Bronchial epithelial cell (primary cell): Measurements from ENCODE around the gene PROM1. TPM values are rescaled to one million over a fixed set of nuclear protein-coding genes. Genes with fewer than 3 reads are reported as not detected.

Experiments
- DNase-seq: peaks from one replicate; pipeline ENCODE4 v3.0.0-alpha.2; 2010; ENCODE audit warnings: low read depth
- FAIRE-seq: peaks from 2 replicates; lab custom pipeline; 2011; peaks lifted over from hg19 to GRCh38; lab: Jason Lieb, UNC
- H3K27me3 ChIP-seq: 2 replicates; pipeline ENCODE4 v1.5.1; 2011; ENCODE audit warnings: low read length; ENCODE audit not compliant: control insufficient read depth, insufficient read depth
- H3K36me3 ChIP-seq: 2 replicates; pipeline ENCODE4 v1.5.1; 2011; ENCODE audit warnings: low read length; ENCODE audit not compliant: control insufficient read depth, insufficient read depth
- H3K4me3 ChIP-seq: 2 replicates; pipeline ENCODE4 v1.5.1; 2011; ENCODE audit warnings: mild to moderate bottlenecking, low read depth, low read length, control low read depth
- total RNA-seq: library from RNA; depleted of rRNA; stranded (reverse); fragments of >200 nt; gene quantifications from 2 replicates; pipeline ENCODE4 v1.2.1, GENCODE V29; 2014
- TF ChIP-seq, protein P1 (sequence below): IDR thresholded peaks from 2 replicates; pipeline ENCODE4 v1.5.1; 2011; ENCODE audit warnings: mild to moderate bottlenecking, moderate library complexity, low read length, control low read depth, inconsistent platforms; ENCODE audit not compliant: insufficient read depth, severe bottlenecking

PROM1 gene
- total RNA-seq, 1 donor from 2014 or later = 0.26 TPM

DNA sequence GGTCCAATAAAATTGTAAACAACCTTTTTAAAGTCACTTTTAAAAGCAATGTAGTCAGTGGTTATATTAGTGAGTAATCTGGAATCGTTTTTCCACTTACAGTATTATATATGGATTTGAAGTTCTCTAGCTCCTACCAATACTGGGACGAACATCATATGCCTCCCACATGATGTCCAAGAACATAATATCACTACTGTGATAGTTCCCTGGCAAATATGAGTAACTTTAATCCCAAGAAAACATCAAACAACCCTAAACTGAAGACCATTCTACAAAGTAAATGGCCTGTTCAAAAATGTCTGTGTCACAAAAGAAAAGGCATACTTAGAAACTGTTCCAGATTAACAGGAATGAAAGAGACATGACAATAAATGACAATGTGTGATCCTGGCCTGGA, 67.3 kb downstream of the PROM1 start:
- no peak for FAIRE-seq
- TF ChIP-seq, protein P1, sequence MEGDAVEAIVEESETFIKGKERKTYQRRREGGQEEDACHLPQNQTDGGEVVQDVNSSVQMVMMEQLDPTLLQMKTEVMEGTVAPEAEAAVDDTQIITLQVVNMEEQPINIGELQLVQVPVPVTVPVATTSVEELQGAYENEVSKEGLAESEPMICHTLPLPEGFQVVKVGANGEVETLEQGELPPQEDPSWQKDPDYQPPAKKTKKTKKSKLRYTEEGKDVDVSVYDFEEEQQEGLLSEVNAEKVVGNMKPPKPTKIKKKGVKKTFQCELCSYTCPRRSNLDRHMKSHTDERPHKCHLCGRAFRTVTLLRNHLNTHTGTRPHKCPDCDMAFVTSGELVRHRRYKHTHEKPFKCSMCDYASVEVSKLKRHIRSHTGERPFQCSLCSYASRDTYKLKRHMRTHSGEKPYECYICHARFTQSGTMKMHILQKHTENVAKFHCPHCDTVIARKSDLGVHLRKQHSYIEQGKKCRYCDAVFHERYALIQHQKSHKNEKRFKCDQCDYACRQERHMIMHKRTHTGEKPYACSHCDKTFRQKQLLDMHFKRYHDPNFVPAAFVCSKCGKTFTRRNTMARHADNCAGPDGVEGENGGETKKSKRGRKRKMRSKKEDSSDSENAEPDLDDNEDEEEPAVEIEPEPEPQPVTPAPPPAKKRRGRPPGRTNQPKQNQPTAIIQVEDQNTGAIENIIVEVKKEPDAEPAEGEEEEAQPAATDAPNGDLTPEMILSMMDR = no peak
- Histone ChIP-seq H3K4me3 (no peak overlapping the region), H3K36me3 (no peaks in the 10 kb centered on the region), H3K27me3 (peaks cover 5% of the 10 kb centered on the region)
- DNase-seq = no peak

DNA sequence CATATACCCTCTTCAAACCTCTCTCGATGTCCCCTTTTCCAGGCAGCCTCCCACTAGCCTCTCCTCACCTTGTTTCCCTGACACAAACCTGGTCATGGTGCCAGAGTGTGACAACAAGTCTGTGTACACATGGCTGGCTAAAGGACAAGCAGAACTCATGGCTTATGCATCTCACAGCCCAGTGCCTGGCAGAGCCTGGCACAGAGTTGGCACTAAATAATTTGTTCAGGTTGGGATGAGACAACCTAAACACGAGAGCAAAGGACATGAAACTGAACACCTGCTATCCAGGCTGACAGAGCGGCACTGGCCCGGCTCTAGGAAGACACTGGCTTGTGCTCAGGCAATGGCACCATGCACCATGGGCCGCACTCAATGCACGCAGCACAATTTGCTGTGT, 72.7 kb downstream of the PROM1 start:
- no peak overlapping the region for H3K4me3 ChIP-seq
- H3K27me3 ChIP-seq = no peaks in the 10 kb centered on the region
- no peaks in the 10 kb centered on the region for H3K36me3 ChIP-seq
- no peak for FAIRE-seq
- no peak for DNase-seq
- TF ChIP-seq, protein P1 = no peak

DNA sequence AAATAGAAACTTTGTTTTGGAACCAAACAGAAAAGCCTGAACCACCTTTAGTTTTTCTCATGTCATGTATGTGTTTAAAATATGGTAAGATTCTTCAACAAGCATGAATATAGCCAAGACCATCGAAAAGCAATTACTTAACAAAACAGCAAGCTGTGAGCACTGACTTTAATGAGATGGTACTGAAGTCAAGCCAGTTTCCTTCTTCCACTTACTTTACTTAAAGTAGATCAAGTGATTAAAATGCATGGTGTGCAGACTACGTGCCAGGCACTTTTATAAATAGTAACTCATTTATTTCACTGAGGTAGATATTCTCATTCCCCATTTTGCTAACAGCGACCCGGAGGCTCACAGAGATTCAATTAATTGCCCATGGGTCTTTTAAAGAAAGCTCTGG, 74.7 kb downstream of the PROM1 start:
- TF ChIP-seq, protein P1 = no peak
- H3K36me3 ChIP-seq = no peaks in the 10 kb centered on the region
- DNase-seq = no peak
- no peak for FAIRE-seq
- no peak overlapping the region for H3K4me3 ChIP-seq
- no peaks in the 10 kb centered on the region for H3K27me3 ChIP-seq

DNA sequence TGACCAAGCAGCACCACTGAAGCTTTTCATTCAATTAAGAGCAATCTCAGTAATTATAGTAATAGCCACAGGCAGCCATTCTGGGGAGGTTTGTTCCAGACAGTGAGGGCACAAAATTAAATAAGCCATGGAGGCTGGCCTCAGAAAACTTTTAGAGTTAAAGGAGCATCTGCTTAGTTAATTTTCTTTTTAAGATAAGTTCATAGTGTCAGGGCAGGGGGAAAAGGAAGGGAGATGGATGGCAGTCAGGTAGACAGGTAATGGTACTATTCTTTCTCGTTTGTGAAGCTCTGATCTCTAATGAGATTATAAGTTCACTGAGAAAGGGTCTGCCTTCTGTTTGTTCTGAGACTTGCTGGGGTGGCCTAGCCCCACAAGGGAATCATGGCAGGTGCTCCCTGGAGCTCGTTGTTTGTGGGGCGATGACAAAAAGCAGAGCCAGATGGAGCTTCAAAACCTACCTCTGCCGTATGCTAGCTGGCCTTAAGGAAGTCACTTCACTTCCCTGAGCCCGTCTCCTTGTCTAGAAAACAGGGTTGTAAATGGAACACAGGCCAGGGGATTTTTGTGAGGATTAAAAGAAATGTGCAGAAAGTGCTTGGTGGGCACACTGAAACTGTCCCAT, 76.2 kb downstream of the PROM1 start:
- no peaks in the 10 kb centered on the region for H3K36me3 ChIP-seq
- TF ChIP-seq, protein P1 = no peak
- FAIRE-seq = no peak

DNA sequence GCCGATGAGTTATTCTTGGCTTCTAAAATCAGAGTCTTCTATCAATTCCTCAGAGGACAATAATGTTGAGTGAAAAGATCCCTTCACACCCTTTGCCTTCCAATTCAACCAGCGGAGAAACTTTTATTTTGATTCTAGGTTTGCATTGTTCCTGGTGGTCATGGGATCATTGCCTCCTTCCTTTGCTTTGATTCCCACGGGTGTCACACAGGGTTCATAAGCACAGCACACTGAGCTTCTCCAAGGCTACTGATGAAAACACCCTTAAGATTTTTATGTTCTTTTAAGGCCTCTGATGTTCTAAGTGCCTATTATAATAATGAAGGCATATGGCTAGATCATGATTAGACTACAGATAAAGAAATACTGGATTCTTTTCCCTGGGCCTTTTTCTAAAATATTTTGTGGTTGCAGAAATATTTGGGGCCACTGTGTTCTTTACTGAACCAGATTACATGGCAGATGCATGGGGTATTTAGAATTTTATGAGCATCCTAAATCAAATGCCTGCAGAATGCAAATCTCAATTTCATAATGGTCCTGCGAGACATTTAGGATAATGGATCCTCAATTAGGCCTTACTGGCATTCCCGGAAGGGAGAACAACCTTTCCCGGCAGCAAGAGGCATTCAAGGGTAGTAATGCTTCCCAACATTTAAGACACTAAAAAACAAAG, 76.9 kb downstream of the PROM1 start:
- FAIRE-seq = no peak

More for the DNA sequence above, 76.2 kb downstream of the PROM1 start:
- Histone ChIP-seq H3K4me3 (no peak overlapping the region), H3K27me3 (no peaks in the 10 kb centered on the region)
- no peak for DNase-seq

More for the DNA sequence above, 76.9 kb downstream of the PROM1 start:
- TF ChIP-seq, protein P1 = no peak
- no peak overlapping the region for H3K4me3 ChIP-seq
- no peaks in the 10 kb centered on the region for H3K27me3 ChIP-seq
- DNase-seq = no peak
- no peaks in the 10 kb centered on the region for H3K36me3 ChIP-seq
